ENCODE results near the gene EPHB1.

DNA sequence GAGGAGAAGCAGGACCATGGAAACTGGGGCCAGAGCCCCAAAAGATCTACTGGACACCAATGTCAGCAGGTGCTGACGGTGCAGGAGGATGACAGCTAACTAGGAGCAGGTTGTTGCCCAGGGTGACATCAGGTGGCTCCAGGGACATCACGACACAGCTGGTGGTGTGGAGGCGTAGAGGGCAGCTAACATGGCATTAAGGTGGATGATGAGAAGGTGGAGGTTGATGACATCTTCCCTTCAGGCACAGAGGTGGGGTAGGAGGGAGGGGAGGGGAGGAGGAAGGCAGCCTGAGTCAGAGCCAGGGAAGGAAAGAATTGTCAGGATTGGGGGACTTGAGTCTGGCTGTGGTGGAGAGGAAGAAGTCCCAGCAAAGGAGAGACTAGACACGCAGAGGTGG, 1.5 kb upstream of the EPHB1 start:
- TF ChIP-seq, protein P1, sequence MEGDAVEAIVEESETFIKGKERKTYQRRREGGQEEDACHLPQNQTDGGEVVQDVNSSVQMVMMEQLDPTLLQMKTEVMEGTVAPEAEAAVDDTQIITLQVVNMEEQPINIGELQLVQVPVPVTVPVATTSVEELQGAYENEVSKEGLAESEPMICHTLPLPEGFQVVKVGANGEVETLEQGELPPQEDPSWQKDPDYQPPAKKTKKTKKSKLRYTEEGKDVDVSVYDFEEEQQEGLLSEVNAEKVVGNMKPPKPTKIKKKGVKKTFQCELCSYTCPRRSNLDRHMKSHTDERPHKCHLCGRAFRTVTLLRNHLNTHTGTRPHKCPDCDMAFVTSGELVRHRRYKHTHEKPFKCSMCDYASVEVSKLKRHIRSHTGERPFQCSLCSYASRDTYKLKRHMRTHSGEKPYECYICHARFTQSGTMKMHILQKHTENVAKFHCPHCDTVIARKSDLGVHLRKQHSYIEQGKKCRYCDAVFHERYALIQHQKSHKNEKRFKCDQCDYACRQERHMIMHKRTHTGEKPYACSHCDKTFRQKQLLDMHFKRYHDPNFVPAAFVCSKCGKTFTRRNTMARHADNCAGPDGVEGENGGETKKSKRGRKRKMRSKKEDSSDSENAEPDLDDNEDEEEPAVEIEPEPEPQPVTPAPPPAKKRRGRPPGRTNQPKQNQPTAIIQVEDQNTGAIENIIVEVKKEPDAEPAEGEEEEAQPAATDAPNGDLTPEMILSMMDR (IDR thresholded peaks at IDR 0.05; ENCODE audit: extremely low read depth in 1 of 2, insufficient read depth in 1 of 2, low read depth in 1 of 2, low read length in 2 of 2), result no peak
- TF ChIP-seq POLR2A (IDR thresholded peaks at IDR 0.05; ENCODE audit: low read depth, low read length), result no peak
